Melanocyte of skin (primary cell): Measurements from ENCODE around the gene HYCC1. TPM values are rescaled to one million over a fixed set of nuclear protein-coding genes. Genes with fewer than 3 reads are reported as not detected.

Experiments
- total RNA-seq, 2 donors: library from RNA; depleted of rRNA; stranded (reverse); fragments of >200 nt; gene quantifications; 2 replicates each; pipeline ENCODE4 v1.2.3, GENCODE V29; 2012

HYCC1 gene
- total RNA-seq: 100 to 1,000 TPM in 1 of 2 donors, 10 to 100 TPM in 1; 92.6 to 103 TPM

DNA sequence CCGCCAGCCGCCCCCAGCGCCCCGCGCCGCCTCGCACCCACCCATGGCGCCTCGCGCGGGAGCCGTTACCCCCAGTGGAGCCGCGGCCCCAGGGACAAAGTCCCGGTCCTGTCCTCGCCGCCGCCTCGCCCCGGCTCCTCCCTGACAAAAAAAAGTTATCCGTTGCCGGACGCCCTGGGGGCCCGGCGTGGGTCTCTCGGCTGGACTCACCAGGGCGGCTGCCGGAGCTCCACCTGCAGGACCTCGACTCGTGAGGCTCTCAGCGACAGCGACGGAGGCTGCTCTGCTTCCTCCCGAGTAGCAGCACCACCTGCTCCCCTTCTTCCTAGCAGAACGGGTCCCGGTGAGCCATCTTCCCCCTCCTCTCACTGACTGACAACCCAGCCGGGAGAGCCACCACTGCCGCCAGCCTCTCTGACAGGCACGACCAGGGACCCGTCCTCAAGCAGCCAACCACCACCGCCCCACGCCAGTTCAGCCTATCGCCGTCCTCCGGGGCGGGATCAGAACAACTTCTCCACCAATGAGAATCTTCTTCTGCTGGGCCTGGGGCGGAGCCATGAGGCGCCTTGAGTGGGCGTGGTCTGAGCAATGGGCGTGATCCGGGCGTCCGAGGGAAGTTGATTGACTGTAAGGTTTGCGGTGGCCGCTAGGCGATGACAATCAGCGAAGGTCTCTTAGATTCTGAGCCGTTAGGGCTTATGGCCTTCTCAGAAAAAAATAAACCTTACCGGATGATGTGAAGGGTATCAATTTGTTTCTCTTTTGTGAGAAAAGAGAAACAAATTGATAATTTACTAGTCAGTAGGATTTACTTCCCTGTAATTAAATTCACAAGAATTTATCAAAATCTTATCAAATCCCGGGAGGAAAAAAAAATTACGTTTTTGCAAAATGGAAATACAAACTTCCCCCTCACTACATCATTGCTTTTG lies at the start of gene HYCC1:
HYCC1 (minus strand) TSS at position 416 of the 935 bp plus-strand sequence. CDS start 23,019 bp downstream, outside the sequence.

Other genes with a start within 250 kb of the HYCC1 start
- gene TOMM7, start 191.3 kb downstream of the HYCC1 start, total RNA-seq: 100 to 1,000 TPM; 172 to 233 TPM
- gene KLHL7, start 91.7 kb upstream of the HYCC1 start, total RNA-seq: 10 to 100 TPM; 31.3 to 36.8 TPM
- 10 to 100 TPM; 22.7 to 37.3 TPM for gene NUP42, start 167.9 kb upstream of the HYCC1 start, total RNA-seq
- 100 to 1,000 TPM; 734 to 799 TPM for gene GPNMB, start 232.6 kb upstream of the HYCC1 start, total RNA-seq